GM19324 (cell line): ENCODE measurements around the gene PLEKHM3.
"Not testable (repeated sequence)": the region's sequence is repeated elsewhere in the genome, so short reads cannot be mapped to it uniquely, and the experiment has no call there.

Experiments
- ATAC-seq: cut with Tn5 transposase; IDR thresholded peaks from one replicate; pipeline ENCODE4 v1.9.1; 2021; ENCODE audit warnings: mild to moderate bottlenecking, moderate library complexity; ENCODE audit not compliant: unreplicated experiment, low FRiP score

The PLEKHM3 gene

DNA sequence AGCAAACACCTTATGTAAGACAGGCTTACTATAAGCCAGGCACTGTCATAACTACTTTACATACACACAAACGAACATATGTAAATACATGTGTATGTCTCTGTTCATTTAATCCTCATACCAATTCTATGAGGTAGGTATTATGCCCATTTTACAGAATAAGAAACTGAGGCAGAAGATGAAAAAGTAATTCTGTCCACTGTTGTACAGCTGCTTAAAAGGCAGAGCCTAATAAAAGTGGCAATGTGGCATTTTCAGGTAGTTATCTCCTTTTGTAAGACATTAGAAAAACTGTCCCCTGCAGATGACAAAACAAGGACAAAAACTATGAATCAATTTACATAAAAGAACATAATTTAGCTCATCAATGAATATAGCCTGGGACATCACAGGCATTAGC lies 69.9 kb downstream of the PLEKHM3 start:
- ATAC-seq = no peak

DNA sequence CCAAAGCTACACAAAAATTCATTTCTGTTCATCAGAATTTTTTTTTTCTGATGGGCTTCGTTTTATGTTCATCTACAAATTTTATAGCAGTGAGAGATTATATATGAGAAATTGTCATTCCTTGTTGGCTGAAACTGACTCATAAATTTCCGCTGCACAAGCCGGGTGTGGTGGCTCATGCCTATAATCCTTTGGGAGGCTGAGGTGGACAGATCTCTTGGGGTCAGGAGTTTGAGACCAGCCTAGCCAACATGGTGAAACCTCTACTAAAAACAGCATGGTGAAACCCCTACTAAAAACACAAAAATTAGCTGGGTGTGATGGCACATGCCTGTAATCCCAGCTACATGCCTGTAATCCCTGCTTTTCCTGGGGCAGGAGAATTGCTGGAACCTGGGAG lies 72.0 kb downstream of the PLEKHM3 start:
- no peak for ATAC-seq

DNA sequence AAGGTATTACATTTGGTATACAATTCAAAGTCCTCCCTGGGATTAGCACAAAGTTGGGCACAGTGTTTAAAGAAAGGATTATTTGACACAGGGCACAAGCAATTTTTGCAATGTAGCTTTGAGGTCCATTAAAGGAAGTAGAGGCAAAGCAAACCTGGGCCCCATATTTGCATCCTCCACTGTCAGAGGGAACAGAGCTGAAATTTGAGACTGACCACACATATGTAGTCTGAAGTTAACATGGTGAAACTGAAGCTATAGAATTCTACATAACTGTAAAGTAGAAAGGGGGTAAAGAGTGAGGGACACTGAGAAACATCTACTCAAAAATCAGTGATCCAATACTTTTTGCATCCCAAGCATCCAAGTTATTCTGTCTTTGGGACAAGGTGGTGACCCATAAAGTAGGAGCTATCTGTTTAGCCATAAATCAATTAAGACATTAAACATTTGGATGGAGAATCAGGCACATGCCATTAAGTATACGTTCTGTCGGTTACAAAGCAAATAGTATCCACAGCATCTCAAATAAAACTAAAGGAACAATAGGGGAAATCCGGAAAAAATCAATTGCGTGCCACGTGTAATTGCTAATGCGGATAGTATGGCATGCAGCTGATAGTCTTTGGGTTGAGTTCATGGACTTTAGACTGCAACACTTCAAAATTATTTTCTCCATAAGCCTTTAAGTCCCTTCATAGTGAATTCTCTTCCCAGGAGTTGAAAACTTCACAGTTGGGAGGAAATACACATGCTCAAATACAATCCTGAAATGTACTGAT lies 72.6 kb downstream of the PLEKHM3 start:
- no peak for ATAC-seq

- ATAC-seq = no peak
Observed at GRCh38 chr2:207951734-207952470, 73.4 kb downstream of the PLEKHM3 start.

GRCh38 chr2:207950761-207951114 lies 74.6 kb downstream of the PLEKHM3 start:
- ATAC-seq = no peak

DNA sequence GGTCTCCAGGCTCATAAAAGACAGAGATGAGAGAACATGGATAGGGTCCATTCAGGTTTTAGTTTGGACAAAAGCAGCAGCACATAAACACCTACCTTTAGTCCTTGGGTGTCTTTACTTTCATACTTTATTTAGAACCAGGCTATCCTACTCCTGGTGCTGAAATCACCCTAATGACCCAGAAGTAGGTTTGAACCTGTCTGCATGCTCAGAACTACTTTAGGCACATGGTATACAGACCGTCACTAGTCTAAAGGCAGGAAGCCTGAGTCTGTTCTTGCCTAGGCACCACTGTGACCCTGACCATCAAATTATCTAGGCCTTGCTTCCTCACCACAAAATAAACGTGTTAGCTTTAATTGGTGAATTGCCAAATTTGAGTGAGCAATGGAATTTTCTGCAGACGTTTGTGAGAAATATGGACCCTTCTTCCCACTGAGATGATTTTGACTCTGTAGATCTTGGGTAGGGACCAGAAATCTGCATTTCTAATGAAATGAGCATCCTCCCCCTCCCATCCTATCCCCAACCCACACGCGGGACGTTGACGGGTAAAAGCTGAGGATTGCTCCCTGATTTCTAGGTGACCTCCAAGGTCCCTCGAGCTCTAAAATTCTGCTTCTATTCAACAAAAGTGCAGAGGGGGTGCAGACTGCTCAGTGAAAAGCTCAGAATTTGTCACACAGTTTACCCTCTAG lies 75.1 kb downstream of the PLEKHM3 start:
- no peak for ATAC-seq

DNA sequence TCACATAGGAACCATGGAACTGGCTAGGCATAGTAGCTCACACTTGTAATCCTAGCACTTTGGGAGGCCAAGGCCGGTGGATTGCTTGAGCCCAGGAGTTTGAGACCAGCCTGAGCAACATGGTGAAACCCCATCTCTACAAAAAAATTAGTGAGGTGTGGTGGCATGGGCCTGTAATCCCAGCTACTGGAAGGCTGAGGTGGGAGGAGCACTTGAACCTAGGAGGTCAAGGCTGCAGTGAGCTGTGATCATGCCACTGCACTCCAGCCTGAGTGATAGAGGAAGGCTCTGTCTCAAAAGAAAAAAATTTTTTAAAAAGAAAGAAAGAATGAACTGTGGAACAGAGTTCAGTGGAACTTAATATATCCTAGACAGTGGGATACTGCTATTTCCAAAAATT lies 76.1 kb downstream of the PLEKHM3 start:
- not testable (repeated sequence) for ATAC-seq

DNA sequence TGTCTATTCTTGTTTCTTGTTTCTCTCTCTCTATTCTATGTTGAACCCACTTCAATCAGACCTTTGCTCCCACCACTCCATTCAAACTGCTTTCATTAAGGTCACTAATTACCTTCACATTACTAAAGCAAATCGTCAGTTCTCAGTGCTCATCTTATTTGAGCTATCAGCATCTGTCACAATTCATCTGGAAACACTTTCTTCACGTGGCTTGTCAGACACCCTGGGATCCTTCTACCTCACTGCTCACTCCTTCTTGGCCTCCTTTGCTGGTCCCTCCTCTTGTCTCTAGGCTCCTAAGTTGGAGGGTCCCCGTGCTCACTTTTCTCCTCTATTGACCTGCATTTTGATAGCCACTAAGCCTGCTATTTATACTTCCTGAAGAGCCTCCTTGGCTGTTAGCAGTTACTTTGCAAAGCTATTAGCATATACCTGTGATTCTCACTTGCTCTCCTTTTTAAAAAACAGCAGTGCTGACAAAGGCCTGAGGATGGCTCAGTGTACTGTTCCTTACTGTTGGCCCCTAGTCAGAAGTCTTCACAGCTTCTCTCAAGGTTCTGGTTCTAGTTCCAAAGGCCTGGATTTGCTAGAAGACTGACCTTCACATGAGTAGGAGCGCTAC lies 80.2 kb downstream of the PLEKHM3 start:
- no peak for ATAC-seq

DNA sequence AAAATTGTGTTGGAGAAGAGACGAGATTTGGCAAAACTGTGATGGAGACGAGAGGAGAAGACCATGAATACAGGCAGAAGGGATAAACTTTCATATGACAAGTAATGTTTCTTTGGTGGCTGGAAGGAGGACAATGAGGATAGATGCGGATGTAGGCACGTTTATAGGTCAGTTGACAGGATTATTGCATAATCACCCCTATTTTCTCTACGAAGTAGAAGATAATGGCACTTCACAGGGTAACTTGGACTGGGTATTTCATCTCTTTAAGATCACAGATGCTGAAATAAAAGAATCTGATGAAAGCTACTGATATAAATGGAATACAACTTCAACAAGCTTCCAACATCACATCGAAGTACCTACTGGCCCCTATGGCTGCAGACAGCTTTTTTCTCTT lies 81.0 kb downstream of the PLEKHM3 start:
- no peak for ATAC-seq

- ATAC-seq = no peak
Observed at GRCh38 chr2:207939342-207940108, 85.8 kb downstream of the PLEKHM3 start.

- no peak for ATAC-seq
Observed at GRCh38 chr2:207938886-207939285, 86.4 kb downstream of the PLEKHM3 start.

DNA sequence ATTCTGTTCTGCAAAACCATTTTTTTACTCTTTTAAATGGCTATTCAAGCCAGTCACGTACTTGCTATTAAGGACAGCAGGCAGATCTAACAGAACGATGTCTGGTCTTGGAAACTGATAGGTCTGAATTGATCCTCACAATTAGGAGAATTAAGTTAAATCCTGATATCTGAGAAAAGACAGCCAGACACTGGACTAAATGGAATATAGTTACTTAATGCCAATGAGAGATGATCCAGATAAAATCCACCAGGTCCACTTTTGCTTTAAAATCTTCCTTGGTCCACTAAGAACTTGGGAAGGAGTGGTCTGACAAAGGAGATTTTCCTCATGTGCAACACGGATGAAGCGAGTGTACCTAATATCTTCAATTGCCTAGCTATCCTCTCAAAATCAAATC lies 86.9 kb downstream of the PLEKHM3 start:
- ATAC-seq = no peak

GRCh38 chr2:207937823-207938222 lies 87.5 kb downstream of the PLEKHM3 start:
- no peak for ATAC-seq

GRCh38 chr2:207937253-207937652 lies 88.1 kb downstream of the PLEKHM3 start:
- no peak for ATAC-seq

- no peak for ATAC-seq
Observed at GRCh38 chr2:207936380-207936779, 88.9 kb downstream of the PLEKHM3 start.

DNA sequence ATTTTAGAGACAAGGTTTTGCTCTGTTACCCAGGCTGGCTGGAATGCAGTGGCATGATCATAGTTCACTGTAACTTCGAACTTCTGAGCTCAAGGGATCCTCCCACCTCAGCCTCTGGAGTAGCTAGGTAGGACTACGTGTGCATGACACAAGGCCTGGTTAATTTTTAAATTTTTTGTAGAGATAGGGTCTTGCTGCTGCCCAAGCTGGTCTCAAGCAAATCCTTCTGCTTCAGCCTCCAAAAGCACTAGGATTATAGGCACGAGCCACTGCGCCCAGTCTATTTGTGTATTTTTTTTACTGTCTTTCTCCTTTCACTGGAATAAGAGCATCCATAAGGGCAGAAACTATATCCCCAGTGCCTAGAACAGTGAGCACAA lies 89.3 kb downstream of the PLEKHM3 start:
- no peak for ATAC-seq

DNA sequence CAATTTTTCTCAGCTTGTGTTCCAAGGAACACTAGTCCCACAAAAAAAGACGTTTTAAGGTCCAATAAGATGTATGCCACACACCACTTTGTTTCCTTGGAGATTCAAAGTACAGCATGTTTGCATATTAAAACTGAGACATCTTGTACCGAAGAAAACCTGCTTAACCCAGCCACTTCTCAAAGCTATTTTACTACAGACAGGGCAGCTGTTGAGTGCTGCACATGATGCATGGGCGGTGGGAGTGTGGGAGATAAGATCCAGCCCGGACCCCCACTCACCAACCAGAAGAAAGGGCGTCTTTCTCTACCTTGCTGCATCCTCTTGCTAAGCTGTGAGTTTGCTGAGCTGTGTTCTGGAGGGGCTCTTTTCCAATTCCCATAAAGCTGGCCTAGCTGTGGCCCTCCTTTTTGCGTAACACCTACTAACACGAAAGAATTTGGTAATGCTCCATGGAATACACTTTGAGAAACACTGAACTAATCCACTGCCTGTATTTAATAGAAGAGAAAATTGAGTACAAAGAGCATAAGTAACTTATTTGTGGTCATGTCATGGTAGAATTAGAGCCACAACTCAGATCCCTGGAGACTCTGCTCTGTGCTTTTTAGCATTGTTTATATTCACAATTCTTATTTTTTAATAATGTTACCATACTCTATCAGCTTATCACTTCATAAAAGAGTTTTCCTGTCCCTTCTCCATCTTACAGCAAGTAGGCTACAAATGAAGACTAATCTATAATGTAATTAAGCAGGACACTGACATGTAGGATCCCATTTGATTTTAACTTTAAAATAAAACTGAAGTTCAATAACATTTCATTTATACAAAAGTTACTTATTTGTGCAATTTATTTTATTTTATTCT lies 90.0 kb downstream of the PLEKHM3 start:
- no peak for ATAC-seq

DNA sequence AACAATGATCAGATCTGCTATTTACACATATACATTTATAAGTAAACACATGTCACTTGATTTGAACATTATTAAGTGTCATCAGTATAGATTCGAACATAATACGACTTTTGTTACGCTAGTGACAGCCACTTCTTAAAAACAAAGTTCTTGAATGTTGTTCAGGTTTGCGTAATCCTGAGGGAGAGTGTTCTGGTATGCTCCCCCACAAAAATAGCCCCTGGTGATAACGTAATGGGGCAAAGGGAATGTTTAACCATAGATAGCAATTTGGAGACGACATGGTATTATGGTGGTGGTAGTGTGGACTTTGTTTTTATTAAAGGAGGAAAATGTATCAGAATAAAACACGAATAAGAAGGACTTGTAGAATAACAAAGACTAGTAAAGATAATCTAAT lies 90.6 kb downstream of the PLEKHM3 start:
- ATAC-seq = no peak

DNA sequence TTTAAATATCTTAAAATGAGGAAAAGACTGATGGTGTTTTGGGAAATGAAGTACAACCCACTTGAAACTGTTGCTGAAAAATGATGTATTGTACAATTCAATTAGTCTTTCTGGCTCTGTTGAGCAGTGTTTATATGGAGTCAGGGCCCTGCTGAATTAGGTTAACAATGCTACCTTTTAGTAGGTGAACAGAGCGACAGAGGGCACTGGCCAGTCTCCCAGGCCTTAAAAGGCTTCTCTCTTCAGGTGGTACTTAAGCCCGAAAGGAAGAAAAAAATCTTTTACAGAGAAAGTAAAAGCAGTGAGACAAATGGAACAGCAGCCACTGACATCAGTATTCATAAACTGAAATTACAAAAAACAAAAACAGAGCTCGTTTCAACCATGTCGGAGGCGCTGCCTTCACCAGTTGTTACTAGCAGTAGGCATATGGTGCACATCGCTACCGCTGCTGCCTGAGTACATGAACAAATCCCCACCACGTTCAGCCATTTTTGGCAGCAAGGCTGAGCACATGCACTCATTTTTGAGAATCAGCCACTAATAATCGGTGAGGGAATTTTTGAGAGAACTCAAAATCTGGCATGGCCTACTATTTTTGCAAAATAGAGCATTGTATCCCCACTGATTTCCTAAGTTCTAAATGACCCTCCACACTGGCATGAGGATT lies 91.8 kb downstream of the PLEKHM3 start:
- no peak for ATAC-seq
